Measurements from ENCODE around the gene FAM193B.

DNA sequence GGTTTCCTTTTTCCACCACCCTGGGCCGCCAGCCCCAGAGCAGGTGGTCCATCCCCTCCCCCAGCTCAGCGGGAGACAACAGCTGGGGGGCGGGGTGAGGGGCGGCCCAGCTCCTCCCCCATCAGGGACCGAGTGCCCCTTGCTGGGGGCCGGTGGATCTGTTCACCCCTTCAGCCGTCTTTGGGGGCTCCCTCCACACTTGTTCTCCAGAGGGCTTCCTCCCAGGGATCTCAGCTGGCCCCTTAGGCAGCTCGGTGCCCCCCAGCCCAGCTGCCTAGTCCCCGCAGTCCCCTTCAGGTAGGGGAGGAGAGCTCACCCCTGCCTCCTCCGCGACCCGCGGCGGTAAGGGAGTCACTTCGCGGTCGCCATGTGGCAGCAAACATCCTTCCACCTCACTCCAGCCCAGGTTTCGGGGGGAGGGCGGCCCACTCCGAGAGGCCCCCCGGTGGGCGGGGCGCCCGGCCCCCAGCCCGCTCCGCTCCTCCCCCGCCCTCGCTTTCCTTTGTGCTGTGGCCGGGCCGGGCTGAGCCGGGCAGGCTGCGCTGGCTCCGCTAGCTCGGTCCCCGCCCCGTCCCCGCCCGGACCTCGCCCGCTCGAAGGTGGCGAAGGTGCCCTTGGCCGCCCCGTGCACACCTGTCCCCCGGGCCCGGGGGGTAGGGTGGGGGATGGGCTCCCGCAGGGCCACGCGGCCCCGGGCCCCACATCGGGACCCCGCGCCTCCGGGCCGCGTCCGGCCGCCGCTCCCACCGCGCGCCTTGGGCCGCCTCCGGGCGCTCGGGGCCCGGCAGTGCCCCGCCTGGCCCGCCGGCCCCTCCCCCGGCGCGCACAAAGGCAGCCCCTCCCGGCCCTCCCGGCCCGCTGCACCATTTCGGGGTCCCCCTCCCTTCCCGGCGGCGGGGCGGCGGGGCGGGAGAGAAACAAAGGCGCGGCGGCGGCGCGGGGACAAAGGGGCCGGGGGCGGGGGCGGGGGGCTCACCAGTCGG, 81.6 kb downstream of the FAM193B start:
- TF ChIP-seq POLR2A (IDR thresholded peaks at IDR 0.05; ENCODE audit: low read depth, low read length) (no peak; the same call in 1 of the 2 replicates), POLR2AphosphoS5 (IDR thresholded peaks at IDR 0.05; ENCODE audit: low read depth, low read length) (no peak), TAF1 (IDR thresholded peaks at IDR 0.05; ENCODE audit: borderline replicate concordance, low read depth, low read length) (no peak)
